Activated T-helper 1 cell treated with anti-CD3 and anti-CD28 coated beads, Interleukin-2, amount 50 U/mL, for 16 hours (primary cell): ENCODE measurements around the gene SRP14.
"Not testable (repeated sequence)": the region's sequence is repeated elsewhere in the genome, so short reads cannot be mapped to it uniquely, and the experiment has no call there.

Experiments used
- DNase-seq, 2 donors: peaks; one replicate each; pipeline ENCODE4 v3.0.0-alpha.2; 2020; ENCODE audit warnings: low read depth in 1 of 2, low spot score in 1 of 2

The SRP14 gene

DNA sequence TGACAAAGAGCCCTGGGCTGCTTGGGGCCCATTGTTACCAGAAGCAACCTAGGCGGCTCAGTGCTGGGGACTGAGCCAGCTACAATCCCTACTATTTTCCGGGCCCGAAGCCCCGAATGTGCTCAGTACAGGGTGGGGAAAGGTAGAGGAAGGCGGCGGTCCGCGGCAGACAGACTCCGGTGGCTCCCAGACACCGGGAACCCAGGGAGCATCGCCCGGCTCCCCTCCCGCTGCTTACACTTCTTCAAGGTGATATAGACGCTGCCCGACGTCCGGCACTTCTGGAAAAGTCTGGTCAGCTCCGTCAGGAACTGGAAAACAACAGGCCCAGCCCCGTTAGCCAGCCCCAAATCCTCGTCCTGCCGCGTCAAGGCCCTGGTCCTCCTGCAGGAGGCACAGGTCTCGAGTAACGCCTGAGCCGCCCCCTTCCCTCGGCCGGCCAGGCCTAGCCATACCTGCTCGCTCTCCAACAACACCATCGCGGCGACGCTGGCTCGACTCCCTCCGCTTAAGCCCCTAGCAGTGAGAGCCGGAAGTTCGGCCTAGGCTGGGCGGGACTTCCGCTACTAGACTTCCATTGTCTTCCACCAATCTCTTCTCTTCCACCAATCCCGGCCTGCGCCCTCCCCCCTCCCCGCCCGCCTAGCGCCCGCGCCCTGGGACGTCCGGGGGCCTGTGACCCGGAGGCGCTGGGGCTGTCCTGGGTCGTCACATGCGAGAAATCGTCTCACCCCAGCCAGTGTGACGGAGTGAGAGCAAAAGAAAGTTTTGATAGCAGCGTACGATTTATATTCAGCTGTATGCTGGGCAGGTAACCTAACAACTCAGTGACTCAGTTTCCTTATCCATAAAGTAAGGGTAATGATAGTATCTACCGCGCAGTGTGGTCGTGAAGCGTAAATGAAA lies at the start of gene SRP14:
Gene SRP14 (minus strand): TSS at position 544 of the 906 bp plus-strand sequence. CDS start 65 bp downstream, at position 479.
- DNase-seq = peak; percentile 86 to 87

DNA sequence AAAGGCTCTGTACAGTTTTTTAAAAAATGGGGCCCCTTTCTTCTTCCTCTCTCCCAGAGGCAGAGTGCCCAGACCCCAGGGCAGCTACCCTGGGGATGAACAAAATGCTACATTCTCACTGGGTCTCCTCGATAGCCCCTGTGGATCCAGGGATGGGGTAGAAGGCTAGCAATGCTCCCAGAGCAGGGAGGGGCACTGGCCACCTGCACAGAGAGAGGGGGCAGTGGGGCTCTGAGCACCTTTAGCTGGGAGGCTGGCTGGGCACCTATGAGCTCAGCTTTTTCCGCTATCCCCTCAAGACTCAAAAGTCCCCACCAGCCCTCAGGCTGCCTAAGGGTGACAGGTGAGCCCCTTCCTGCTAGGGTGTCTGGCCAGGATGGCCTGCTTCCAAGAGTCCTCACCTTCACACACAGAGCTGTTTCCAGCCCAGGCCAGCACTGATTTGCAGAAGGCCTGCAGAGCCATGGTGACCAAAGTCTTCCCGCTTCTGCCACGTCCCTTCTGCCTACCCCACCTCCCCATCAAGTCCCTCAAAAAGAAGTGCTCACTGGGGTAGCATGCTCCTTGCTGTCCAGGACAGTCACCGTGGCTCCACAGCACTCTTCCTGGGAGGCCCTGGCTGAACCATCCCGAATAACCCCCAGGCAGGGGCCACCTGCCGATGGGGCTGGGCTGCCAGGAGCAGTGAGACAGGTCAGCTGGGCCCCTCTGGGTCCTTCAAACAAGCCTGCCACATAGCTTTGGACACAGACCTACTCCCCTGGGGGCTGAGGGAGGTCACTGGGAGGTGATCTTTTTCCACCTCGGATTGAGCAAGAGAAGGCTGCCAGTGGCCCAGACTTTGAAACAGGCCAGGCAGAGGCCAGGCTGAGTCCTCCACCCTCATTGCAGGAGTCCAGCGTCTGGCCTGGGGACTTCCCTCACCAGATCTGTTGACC lies 49.3 kb upstream of the SRP14 start:
- DNase-seq = no peak

DNA sequence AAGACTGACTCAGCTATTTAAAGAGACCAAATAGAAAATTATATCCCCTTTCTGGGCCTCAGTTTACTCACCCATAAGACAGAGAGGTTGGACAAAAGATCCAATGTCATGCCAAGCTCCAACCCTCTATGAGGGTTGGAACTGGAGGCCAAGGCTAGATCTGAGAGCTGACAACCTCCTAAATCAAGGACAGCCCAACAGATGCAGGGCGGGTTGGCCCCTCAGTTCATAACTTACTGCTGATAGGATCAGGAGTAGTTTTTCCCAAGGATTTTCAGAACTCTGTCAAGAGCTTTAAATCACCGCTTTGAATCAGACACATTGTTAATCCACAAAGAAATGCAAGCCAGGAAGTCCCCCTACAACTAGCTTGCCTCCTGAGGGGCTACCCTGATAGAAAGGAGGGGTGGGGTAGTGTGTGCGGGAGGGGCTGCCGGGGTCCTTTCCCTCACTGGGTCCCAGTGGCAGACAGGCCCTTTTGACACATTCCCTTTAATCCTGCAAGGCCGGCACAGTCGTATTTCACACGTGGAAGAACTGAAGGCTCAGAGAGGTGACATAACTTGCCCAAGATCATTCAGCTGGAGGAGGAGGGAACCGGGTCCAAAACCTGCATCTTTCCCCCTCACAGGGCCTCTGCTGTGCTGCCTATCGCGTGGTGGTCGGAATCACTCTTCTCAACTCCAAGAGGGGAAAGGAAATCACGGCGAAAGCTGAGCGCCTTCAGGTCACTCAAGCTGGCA lies 48.3 kb upstream of the SRP14 start:
- DNase-seq = no peak

DNA sequence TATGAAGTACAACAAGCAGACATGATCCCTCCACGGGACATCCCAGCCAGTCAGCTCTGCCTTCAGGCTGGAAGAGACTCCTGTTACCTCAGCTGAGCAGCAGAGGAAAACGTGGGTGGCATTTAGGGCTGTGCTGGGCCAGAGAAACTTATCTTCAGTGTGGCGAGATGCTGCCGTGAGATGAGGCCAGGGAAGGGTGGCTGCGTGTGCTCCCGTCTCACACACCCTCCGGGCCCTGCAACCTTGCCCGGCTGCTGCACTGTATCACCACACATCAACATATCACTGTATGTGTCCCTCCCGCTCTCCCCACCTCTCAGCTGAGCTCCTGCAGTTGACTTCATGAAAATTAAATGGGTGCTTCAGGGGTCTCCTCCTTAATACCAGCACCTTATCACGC lies 46.3 kb upstream of the SRP14 start:
- DNase-seq = no peak

- DNase-seq = no peak
These were observed 45.7 kb upstream of the SRP14 start for GRCh38 chr15:40084650-40085049.

DNA sequence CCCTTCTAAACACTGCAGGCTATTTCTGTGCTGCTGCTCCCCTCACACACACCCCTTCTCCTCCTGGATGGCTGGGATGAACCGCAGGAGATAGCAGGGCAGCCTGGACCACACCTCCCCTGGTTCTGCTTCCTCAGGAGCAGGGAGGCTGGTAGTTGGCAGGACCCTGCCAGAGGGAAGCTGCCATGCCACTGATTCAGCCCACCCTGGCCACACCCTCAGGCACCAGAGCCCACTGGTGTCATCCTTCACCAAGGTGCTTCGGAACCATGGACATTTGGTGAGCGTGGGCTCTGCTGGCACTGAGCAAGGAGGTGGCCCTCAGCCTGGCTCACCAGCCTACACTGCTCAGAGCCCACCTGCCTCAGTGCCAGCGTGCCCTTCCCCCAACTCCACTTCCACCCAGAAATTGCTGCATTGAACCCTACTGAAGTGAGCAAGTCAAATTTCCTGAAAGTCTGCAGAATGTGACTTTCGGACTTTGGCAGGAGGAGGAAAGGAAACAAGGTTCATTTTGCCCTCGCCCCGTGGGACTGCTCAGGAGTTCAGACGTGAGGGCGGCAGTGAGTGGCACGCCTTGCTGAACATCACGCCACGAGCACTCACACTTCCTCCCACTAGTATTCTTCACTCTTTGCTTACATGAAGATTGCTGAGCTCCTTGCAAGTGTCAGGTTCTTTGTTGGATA lies 43.4 kb upstream of the SRP14 start:
- DNase-seq = no peak

DNA sequence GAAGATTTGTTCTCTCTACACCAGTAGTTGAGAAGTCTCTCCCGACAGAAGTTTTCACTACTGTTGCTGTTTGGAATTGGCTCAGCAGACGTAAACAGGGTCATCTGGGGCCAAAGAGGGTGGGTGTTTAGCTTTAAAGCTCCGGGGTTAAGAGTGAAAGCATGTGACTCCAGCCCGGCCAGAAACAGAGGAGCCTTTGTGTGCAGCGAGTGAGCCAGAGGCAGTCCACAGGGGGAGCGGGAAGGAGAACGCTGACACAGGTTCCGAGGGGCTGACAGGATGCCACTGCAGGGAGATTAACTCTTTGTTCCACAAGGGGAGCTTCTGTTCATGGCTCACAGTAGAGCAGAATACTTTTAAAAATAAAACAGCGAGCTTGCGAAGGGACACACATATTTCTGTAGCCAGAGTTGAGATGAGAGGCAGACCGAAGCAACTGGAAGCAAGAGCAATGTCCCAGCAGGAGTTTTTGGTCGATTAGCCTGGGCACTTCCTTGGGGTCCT lies 42.8 kb upstream of the SRP14 start:
- DNase-seq = no peak

GRCh38 chr15:40080847-40081246 lies 41.9 kb upstream of the SRP14 start:
- DNase-seq = no peak

DNA sequence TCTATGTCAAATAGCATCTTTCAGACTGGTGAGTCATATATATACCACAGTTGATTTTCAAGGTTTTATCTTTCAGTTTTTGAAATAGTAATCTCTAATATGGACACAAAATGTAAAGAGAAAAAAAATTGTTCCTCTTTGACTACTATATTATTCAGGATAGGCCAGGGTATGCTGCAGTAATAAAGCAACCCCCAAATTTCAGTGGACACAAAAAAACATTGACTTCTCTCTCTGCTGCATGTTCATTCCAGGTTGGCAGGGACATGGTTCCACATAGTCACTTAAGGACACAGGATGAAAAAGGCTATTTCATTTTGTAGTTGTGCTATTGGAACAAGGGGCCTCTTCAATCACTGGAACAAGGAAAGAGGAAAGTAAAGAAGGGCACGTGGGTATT lies 41.1 kb upstream of the SRP14 start:
- DNase-seq = no peak

DNA sequence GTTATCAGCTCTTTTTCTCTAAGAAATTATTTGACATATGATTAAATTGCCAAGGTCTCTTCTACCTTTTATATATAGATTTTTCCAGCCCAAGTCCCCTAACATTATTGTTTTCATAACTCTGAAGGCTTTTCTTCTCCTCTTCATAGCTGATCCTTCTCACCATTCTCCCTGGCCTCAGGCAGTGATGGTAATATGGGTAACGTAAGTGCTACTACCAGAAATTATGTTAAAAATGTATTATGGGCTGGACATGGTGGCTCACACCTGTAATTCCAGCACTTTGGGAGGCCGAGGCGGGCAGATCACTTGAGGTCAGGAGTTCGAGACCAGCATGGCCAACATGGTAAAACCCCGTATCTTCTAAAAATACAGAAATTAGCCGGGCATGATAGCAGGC lies 40.5 kb upstream of the SRP14 start:
- no peak for DNase-seq

DNA sequence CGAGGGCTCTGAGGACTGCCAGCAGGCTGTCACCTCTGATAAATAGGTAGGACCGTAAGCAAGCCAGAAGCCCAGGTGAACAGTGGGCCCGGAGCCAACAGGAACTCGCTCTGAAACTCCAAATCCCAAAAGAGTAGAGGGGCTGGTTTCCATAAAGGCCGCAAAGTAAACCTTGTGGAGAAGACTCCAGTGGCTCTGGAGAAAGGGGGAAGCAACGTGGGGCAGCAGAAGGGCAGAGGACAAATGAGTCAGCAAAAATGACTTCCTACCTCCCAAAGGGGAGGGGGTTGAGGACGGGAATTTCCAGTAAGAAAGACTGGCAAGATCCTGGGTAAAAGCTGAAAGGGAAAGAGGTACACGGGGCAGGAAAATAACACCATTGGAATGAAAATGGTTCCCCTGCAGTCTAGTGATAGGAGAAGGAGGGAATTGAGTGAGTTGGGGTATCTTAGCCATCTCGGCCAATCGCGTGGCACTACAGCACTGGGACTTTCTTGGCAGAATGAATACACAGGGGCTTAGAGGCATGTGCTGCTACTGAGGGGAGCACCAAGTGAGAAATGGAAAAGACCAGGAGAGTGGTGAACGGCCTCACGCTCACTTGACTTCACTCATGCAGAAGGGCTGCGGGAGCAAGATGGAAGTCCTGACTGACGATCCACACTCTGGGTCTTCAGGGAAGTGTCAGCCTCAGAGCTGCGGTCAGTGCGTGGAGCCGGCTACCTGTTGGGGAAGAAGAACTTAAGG lies 36.5 kb upstream of the SRP14 start:
- no peak for DNase-seq

- not testable (repeated sequence) for DNase-seq
These were observed 35.7 kb upstream of the SRP14 start for GRCh38 chr15:40074656-40075055.

GRCh38 chr15:40073716-40074490 lies 34.9 kb upstream of the SRP14 start:
- DNase-seq = not testable (repeated sequence)

- no peak for DNase-seq
These were observed 33.4 kb upstream of the SRP14 start for GRCh38 chr15:40072216-40072990.

DNA sequence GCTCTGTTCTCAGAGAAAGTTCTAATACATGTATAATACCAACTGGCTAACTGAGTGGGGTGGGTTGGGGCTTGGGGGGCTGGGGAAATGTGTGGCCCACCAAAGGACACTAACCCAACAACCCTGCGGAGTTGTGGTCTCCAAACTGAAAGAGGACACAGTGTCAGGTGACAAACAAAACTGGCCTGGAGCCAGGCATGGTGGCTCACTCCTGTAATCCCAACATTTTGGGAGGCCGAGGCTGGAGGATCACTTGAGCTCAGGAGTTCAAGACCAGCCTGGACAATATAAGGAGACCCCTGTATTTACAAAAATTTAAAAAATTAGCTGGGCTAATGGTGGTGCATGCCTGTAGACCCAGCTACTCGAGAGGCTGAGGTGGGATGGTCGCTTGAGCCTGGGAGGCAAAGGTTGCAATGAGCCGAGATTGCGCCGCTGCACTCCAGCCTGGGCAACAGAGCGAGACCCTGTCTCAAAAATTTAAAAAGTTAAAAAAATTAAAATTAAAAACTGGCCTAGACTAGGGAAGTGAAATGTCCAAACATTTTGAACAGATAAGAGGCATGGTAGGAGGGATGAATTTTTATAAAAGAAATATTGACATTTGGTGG lies 31.7 kb upstream of the SRP14 start:
- no peak for DNase-seq

- no peak for DNase-seq
These were observed 31.2 kb upstream of the SRP14 start for GRCh38 chr15:40070166-40070557.
